NCI-H2196 treated with DMSO at 0.1 percent for 48 hours (cell line): ENCODE results near the gene SPATA3.
"Not testable (repeated sequence)": the region's sequence is repeated elsewhere in the genome, so short reads cannot be mapped to it uniquely, and the experiment has no call there.

Experiments used
- DNase-seq: peaks from one replicate; lab custom pipeline; 2025; ENCODE audit not compliant: unreplicated experiment; lab: John Stamatoyannopoulos, UW

SPATA3 gene

DNA sequence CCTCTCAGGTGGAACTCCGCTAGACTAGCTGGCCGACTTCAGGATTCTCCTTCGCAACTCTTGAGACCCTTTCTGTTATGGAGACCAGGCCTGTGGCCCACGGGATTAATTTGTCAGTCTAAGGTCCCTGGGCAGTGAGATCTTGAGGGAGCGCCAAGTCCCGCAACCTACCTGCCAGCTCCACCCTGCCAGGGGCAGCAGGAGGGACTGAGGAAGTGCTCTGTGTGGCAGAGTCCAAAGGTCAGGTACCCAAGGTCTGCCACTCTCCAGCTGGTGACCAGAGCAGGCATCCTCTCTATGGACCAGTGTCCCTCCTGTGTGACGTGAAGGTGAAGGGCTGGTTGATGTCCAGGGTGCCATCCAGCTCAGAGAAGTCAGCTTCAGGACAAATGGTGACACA is 4.3 kb upstream of the SPATA3 start:
- DNase-seq: no peak

DNA sequence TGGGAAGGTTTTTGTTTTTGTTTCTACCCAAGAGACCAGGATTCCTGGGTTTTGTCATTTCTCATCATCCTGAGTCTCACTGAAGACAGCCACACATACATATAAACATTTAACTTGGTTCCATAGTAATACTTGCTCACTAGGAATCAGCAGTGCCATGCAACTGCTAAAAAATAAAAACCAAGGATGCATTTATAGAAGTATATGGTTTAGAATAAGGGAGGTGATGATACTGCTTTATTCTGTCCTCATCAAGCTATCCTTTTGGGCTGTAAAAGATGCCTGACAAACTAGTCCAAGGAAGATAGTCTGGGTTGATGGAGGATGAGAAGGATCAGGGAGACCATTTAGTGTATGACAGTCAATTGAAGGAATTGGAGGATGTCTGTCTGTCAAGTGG is 740 bp downstream of the SPATA3 start:
- no peak for DNase-seq

DNA sequence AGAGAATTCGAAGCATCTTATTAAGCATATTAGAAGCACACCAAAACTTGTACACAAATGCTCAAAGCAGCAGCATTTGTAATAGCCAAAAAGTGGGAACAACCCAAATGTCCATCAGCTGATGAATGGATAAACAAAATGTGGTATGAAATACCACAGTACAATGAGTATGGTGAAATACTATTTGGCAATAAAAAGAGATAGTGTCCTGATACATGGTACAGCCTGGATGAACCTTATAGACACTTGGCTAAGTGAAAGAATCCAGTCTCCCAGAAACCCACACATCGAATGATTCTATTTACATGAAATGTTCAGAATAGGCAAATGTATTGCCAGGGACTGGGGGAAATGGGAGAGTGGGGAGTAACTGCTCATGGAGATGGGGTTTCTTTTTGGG is 3.0 kb downstream of the SPATA3 start:
- no peak for DNase-seq

DNA sequence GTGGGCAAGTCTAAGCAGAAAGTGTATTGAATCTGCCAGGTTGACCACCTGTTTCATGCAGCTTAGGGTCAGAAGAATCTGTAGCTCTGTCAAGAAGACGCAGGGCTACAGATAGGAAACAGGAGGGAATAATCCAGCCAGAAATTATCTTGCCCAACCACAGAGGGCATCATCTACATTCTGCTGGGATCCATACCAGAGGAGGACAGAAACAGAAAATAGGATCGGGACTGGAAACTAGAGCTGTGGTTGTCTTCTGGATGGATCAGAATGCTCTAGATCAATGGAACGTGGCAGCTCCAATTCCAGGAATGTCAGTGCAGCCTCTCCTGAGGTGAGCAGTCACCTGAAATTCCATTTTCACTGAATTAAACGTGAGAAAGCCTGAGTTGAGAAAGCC is 3.6 kb downstream of the SPATA3 start:
- DNase-seq: no peak

DNA sequence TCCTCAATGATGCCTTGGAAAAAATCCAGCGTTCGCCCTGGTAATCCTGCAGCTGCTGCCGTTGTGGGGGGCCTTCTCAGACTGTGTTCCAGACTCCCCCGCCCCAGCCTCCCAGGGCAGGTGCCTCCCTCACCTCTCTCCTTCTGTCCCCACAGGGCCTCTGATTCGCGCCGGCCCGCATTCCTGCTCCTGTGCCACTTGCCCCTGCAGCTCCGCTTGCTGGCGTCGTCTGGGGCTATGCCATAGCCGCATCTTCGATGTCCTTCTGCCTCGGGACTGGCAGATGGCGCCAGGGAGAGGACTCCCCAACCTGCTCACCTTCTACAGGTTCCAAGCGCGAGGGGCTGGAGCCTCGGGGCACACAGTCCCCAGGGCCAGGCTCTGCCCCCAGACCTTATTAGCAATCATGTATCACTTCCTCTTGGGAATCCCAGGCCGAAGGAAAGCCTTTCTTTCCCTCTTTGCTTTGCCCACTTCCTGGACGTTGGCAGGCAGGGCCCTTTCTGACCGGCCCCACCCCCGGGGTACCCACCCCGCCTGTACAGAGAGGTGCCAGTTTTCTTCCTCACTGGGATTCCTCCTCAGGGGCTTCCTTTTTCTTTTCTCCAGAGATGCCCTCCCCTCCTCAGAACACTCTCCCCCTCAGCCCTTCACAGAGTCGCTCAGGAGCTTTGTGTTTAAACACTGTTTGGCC is 4.4 kb downstream of the SPATA3 start:
- DNase-seq: no peak

DNA sequence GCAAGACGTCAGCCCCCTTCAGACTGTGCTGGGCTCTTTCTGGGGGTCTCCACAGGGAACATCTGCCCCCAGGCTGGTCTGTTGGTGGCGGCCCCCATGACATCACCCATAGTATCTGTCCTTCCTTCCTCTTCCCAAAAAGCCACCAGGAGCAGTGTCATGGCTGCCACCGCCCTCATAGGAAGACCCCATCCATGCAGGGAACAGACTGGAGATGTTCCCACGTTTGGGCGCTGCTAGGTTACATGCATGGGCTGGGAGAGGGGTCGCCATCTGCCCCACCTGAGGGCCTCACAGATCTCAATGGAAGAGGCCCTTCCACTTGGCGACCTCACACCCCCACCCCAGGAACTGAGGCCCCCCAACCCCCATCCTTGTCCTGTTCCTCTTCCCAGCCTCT is 5.1 kb downstream of the SPATA3 start:
- DNase-seq: no peak

DNA sequence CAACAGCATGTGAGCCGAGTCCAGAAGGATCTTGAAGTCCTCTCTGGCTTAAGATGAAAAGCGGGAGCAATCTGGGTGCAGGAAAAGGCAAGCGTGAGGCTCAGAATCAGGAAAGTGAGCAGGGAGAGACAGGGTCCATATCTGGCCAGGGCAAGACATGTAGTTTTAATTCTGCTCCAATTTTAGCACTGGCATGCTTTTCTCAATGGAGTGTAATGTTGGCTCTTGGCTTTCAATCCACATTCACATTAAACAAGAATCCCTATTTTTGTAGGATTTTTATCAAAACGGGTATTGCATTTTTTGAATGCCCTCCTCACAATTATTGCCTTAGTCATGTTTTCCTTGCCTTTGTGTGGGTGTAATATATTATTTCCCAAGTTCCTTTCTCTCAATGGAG is 6.0 kb downstream of the SPATA3 start:
- no peak for DNase-seq

DNA sequence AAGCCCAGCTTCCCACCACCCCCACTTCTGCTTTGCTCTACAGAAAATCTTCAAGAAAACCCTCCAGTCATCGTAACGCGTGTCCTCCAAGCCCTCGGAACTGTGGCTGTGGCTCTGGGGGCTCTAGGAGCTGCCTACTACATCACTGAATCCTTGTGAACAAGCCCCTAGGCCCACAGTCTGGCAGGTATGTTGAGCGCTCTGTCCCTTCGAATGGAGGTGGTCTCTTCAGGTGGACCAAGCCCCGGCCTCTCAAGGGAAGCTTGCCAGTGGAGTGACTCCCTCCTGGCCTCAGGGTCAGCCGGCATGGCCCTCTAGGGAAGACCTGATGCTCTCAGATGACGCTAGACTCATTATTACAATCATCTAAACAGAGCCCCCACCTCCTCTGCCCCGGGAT is 6.7 kb downstream of the SPATA3 start:
- no peak for DNase-seq

DNA sequence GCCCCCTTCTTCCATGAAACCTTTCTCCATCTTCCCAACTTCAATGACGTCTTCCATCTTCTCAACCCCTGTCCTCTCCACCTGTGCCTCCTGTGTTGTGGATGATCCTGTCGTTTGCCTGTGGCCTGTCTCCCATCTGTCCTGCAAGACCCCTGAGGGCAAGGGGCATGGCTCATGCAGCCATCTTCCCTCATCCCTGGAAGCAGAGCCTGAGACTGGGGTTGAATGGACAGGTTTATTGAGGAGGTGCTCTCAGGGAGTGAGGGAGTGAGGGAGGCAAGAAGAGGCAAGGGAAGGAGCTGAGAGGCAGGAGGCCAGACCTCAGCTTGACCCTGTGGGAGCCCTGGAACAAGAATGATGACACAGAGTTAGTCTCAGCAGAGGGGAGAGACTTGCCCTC is 7.3 kb downstream of the SPATA3 start:
- DNase-seq: no peak

DNA sequence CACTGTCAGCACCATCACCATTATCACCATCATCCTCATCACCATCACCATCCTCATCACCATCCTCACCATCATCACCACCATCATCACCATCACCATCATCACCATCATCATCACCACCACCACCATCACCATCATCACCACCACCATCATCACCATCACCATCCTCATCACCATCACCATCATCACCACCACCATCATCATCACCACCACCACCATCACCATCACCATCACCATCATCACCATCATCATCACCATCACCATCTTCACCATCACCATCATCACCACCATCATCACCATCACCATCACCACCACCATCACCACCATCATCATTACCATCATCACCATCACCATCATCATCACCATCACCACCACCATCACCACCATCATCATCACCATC is 9.0 kb downstream of the SPATA3 start:
- DNase-seq: not testable (repeated sequence)

DNA sequence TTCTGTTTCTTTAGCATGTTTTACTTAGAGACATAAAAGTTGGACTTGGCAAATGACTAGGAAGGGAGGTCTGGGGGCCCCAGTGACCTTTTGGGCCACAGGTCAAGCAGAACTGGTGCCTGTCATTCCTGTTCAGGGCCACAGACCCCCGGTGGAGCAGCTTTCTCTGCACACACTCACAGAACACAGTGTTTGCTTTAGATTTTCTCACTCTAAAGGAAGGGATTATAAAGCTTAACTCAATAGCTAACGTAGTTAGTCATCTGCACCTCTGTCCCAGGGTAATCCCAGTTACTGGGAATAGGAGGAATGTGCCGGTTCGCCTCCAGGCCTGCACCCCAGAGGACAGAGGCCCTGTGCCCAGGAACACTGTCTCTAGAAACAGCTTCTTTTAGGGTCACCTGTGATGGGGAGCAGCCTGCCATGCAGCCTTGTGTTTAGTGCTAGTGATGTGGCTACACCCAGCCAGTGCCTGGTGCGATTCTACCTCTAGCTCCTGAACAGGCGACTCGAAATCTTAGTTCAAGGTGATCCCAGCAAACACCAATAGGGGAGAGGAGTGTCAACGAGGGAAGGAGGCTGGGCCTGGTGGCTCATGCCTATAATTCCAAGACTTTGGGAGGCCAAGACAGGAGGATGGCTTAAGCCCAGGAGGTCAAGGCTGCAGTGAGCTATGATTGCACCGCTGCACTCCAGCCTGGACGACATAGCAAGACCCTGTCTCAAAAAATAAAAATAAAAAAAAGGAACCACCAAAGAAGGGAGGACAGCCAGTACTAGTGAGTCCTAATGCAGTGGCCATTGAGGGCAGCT is 11.6 kb downstream of the SPATA3 start:
- no peak for DNase-seq

DNA sequence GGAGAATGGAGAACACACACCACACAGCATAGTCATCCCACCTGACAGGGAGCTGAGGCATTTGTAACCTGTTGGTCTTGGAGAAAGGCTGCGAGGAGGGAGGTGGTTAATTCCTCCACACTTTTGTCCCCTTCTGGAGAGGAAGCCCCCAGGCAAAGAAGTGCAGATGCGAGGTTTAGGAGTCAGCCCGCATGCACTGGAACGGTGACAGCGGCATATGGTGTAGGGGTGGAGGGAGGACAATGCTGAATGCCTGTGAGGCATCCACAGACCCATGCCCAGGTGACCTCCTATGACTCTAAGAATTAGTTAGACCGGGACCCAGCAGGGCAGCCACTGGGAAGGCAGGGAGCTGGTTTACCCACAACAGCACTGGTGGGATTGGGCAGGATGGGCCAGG is 12.2 kb downstream of the SPATA3 start:
- DNase-seq: no peak

DNA sequence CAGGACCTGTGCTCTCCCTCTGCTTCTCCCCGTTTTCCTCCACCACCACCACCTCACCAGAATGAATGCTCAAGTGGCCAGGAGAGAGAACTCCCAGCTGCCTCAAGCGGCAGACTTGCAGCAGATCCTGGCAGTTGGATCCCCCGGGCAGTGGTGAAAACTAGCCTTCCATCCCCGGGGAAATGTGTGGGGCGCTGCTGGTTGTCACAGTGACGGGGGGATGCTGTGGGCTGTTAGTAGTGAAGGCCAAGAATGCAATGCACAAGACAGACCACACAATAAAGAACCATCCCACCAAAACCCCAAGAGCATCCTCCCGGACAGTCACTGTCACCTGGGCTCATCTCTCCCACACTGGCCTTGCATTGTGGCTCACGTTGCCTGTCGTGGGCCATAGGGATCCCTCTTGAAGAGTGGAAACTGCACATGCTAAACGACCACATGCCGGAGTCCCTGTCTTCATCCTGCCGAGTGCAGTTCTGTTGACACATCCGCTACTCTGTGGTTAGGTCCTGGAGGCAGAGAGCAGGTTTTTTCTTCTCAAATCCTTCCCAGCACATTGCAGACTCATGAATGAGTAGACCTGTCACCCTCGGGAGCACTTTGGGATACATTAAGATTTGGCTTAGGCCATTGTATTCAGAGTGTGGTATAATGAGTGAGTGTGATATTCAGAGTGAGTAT is 13.5 kb downstream of the SPATA3 start:
- no peak for DNase-seq

DNA sequence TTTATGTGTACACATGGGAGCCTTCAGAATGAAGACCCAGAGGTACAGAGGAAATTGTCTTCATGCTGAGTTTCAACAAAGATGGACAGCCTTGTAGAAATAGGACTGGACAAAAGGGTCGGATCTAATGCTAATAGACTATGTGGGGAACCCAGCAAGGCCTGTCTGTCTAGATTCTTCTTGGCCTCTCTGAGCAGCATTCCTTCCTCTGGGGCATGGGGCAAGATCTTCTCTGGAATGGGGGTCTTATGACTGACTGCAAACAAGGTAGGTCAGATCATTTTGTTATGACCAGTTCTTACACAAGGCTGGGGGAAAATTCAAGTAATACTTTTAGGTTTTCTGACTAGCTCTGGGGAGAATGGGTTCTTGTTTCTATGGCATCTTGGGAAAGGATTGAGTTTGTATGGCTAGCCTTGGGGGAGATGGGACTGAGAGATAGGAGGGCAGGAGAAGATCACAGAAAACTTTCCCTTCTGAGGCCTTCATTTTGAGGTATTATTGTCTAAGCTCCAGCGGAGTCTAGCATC is 14.3 kb downstream of the SPATA3 start:
- no peak for DNase-seq

DNA sequence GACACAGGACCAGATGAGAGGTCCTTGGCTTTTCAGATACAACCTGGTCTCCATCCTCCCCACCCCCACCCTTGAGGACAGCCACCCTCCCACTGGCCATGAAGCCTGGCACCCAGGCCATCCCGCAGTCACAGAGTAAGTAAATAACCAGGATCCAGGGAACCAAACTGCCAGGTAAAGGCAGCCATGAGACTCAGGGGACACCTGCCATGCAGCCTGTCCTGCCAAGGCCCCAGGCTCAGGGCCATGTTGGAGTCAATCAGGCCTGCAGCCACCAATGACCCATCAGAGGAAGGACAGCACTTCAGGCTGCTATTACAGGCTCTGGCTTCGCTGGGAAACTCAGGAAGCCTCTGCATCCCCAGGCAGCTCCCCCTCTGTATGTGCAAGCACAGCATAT is 15.6 kb downstream of the SPATA3 start:
- DNase-seq: no peak

DNA sequence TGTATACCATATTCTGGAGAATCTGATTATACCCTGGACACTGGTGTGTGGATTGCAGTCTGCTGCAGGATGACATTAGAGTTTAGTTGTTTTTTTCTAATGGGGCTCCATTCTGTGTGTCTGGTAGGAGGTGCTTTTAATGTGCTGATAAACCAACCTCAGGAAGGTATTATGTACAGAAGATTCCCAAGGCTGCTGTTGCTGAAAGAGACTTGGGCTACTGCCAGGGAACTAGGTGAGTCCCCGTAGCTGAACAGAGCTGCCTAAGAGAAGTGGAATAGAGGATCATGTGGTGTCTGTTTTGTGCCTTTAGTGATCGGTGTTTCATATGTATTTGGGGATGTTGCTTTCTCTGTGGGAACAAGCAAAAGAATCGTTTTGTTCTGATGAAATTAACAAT is 16.5 kb downstream of the SPATA3 start:
- DNase-seq: no peak

DNA sequence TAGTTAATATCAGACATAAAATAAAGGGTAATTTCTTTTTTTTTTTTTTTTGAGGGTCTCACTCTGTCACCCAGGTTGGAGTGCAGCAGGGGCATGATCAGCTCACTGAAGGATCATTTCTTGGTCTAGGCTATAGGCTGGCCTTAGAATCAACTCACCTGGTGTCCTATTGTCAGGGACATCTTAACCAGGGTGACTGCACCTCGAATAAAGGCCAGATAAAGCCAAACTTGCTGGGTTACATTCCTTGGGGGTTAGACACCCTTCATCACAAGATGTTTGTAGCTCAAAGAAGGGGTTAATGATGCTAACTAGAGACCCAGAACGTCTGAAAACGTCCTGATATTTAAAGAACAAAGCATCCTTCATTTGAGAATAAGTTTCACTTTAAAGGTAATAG is 17.9 kb downstream of the SPATA3 start:
- no peak for DNase-seq

DNA sequence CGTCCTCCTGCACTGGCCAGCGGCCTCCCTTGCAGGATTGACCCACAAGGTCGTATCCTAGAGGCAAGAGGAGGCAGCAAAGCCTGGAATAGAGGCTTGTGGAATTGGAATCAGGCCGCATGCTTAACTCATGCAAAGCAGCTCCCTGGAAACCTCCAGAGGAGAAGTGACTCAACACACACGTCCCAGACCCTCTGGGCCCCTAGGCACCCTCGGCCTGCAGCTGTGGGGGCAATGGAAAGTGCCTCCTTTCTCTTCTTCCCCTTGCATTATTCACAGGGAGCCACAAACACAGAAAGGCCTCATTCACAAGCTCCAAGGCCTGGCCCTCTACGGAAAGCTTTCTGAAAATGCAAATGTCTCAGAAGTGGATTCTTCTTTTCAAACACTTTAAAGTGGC is 19.6 kb downstream of the SPATA3 start:
- no peak for DNase-seq

DNA sequence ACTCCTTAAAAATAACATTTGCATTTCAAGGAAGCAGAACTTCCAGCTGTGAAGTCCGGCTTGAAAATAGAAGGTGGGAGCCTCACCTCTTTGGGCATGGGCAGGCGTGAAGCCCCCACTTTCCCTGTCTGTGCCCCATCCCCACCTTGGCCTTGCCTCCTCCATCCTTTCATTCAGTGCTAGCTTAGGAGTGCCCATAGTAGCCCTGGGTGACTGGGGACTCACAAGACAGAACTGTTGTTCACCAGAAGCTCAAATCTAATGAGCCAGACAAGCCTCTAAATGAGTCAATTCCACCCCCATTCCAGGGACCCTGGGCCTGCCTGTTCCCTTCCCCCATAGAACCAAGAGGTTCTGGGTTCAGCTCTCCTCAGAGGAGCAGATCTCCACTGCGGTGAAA is 20.0 kb downstream of the SPATA3 start:
- no peak for DNase-seq

DNA sequence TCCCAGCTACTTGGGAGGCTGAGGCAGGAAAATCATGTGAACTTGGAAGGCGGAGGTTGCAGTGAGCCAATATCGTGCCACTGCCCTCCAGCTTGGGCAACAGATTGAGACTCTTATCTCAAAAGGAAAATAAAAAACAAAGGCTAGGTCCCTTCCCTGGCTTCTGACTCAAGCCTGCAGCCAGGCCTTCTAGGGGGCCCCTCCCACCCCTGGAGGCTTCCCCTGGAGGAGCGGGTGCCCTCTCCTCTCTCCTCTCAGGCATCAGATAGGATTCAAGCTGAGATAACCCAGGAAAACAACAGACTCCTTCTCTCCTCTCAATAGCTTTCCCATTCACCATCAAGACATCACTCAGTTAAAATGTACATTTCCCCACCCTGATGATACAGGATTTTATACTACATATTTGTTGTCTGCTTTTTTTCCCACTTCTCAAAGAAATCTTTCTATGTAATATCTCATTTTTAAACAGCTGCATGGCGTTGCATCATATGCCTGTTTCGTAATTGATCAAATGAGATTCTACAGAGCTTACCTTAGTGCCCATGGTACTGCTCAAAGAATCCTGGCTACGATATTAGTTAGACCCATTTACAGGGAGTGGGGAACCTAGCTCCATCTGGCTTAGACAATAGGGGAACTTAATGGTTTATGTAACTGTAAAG is 20.8 kb downstream of the SPATA3 start:
- DNase-seq: no peak

DNA sequence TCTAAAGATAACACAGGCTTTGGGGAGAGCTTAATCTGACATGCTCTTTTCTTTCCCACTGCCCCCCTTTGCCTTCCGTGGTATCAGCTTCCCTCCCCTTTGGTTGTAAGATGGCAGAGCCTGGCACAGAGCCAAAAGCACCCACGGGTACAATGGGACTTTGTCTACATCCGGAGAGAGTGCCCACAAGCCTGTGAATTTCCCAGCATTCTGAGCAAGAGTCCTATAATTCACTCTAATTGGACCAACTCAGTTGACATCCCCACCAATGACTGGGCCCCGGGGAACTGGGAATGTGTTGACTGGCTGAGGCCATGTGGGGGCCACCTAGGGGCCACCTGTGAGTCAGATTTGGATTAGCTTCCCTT is 21.3 kb downstream of the SPATA3 start:
- no peak for DNase-seq

DNA sequence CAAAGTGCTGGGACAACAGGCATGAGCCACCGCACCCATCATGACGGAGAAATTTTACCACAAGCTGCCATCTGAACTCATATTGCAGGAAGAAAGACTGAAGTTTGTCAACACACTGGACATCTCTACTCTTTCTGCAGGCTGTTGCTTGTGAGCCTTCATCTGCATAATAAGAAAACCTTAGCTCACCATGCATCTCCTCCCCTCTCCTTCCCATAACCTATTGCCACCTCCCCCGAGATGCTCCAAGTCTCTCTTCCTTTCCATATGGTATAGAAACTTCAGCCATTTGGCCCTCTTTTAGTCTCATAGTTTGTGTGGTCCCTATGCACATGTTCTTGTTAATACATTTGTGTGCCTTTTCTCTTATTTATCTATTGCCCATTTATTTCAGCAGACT is 22.3 kb downstream of the SPATA3 start:
- no peak for DNase-seq
